Measurements from ENCODE around the gene RNF114. TPM values are rescaled to one million over a fixed set of nuclear protein-coding genes. Genes with fewer than 3 reads are reported as not detected.

Gene RNF114
- total RNA-seq, 2 experiments from 2014 or later = 68.4 to 70.5 TPM

DNA sequence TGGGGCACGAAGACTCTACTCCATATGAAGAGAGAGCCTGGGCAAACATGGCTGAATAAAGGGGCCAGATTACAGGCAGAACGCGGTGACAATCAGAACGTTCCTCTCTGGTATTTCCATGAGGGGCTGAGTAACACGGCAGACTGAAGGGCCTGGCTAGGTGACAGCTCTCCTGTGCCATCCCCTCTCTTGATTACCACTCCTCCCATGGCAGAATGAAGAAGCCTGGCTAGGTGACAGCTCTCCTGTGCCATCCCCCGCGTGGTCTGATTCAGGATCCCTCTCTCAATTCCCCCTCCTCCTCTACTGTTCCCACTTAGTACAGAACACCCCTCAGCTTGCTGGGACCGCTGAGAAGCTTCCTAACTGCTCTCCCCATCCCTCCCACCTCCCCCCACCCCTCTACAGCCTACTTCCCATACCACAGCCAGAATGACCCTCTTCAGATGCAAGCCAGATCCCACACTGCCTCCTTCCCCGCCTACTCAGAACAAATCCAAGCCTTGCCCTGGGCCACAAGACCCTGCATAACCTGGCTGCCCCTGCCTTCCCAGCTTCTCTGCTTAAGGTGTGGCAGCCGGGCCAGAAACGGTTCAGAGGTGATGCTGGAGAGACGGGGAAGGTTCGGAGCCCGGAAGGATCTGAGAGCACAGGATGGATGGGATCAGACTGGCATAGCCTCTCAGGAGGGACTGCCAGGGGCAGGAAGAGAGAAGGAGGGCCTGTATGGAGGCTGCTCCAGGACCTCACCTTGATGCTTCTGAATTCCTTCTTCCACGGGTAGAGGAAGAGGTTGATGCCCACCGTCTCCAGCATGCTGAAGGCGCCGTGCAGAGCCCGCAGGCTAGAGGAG lies 28.6 kb upstream of the RNF114 start:
- Mint-ChIP-seq H3K9me3 (no peaks in the 10 kb centered on the region), H3K27ac (no peak overlapping the region), H3K27me3 (no peaks in the 10 kb centered on the region), H3K4me3 (no peak overlapping the region), H3K4me1 (ENCODE audit: low read depth) (peaks cover 4% of the 10 kb centered on the region), H3K36me3 (ENCODE audit: low read depth) (peaks cover 17% of the 10 kb centered on the region)
- intact Hi-C loops (cut with micrococcal nuclease) = no loop called here
- TF ChIP-seq, protein P1, sequence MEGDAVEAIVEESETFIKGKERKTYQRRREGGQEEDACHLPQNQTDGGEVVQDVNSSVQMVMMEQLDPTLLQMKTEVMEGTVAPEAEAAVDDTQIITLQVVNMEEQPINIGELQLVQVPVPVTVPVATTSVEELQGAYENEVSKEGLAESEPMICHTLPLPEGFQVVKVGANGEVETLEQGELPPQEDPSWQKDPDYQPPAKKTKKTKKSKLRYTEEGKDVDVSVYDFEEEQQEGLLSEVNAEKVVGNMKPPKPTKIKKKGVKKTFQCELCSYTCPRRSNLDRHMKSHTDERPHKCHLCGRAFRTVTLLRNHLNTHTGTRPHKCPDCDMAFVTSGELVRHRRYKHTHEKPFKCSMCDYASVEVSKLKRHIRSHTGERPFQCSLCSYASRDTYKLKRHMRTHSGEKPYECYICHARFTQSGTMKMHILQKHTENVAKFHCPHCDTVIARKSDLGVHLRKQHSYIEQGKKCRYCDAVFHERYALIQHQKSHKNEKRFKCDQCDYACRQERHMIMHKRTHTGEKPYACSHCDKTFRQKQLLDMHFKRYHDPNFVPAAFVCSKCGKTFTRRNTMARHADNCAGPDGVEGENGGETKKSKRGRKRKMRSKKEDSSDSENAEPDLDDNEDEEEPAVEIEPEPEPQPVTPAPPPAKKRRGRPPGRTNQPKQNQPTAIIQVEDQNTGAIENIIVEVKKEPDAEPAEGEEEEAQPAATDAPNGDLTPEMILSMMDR (IDR thresholded peaks at IDR 0.05) = no peak
- CTCF ChIA-PET = interaction anchor here (7.7 kb wide), 1 partner anchor 19 kb away, joined by 40 read pairs; no protein-coding TSS in a partner anchor
- no peak for DNase-seq
- POLR2A ChIA-PET = no interaction called here
- no peak for ATAC-seq

DNA sequence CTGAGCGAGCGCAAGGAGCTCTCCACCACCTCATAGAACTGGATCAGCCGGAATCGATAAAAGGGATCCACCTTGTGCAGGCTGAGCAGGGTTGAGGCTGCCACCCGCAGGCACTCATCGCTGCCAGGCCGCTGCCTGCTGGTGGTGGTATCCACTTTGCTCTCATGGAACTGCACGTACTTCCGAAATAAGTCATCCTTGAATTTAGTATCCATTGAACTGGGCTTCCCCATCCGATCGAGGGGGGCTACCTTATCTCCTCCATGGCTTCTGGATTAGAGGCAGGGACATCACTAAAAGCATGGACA lies 28.0 kb upstream of the RNF114 start:
- H3K9me3 Mint-ChIP-seq = no peaks in the 10 kb centered on the region
- no peak for ATAC-seq
- H3K27ac Mint-ChIP-seq = no peak overlapping the region
- intact Hi-C loops (cut with micrococcal nuclease) = no loop called here
- peaks cover 6% of the 10 kb centered on the region for H3K4me1 Mint-ChIP-seq (ENCODE audit: low read depth)
- H3K36me3 Mint-ChIP-seq (ENCODE audit: low read depth) = peaks cover 17% of the 10 kb centered on the region
- POLR2A ChIA-PET = no interaction called here
- no peak for DNase-seq
- CTCF ChIA-PET = interaction anchor here (7.7 kb wide), 1 partner anchor 20 kb away, joined by 40 read pairs; no protein-coding TSS in a partner anchor
- no peak overlapping the region for H3K4me3 Mint-ChIP-seq
- H3K27me3 Mint-ChIP-seq = no peaks in the 10 kb centered on the region
- TF ChIP-seq, protein P1 (IDR thresholded peaks at IDR 0.05) = no peak

DNA sequence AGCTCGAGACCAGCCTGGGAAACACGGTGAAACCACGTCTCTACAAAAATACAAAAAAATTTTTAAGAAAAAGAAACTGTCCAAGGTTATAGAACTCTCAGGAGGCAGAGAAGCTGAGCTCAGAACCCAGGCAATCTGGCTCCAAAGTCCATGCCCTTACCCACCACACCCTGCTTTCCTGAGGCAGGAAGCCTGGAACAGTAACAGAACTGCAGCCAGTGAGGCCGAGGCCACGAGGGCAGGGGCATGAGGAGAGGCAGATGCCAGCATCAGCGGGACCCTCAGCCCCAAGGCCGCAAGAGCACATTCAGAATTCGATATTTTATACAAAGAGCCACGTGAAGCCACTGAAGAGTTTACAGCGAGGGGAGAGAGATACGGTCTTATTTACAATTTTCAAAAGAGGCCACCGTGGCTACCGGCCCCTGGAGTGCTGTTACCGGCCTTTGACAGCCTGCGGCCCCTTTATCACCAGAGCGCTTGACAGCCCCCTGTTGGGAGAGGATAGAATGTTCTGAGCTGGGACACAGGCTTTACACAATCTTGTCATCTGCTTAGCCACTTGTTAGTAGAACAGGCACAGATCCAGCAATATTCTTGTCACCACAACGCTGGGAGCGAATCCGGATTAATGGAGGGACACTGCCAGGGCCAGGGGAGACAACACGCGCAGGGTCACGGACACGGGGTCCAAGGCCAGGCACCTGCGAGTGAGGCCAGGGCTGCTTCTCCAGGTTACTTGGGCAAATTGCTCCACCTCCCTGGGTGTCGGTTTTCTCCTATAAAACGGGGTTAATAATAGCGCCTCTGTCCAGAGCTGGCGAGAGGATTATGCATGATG lies 26.5 kb upstream of the RNF114 start:
- no peaks in the 10 kb centered on the region for H3K27me3 Mint-ChIP-seq
- CTCF ChIA-PET = interaction anchor here (1.6 to 7.7 kb wide), 2 partner anchors 21 to 50 kb away, joined by 3 to 40 read pairs; no protein-coding TSS in a partner anchor
- ATAC-seq (no peak), DNase-seq (no peak)
- H3K36me3 Mint-ChIP-seq (ENCODE audit: low read depth) = peaks cover 17% of the 10 kb centered on the region
- intact Hi-C loops (cut with micrococcal nuclease) = no loop called here
- no peak overlapping the region for H3K4me3 Mint-ChIP-seq
- H3K27ac Mint-ChIP-seq = peak overlapping the region; percentile 15
- POLR2A ChIA-PET = no interaction called here
- H3K4me1 Mint-ChIP-seq (ENCODE audit: low read depth) = peaks cover 21% of the 10 kb centered on the region
- no peaks in the 10 kb centered on the region for H3K9me3 Mint-ChIP-seq
- TF ChIP-seq, protein P1 (IDR thresholded peaks at IDR 0.05) = no peak

DNA sequence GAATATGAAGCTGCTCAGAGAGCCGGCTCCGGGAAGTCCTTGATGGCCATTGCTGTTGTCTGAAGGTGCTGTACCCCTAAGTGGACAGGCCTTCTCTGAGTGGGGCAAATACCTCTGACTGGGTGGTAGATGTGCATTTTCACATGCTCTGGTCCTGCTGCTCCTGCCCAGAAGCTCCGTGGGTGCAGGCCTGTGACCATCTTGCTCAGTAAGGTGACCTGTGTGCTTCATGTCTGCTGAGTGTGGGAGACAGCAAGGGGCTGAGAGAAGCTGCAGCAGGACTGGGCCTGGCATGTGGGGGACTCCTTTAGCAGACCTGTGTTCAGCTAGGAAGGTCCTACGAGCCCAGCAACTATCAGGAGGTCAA lies 25.9 kb upstream of the RNF114 start:
- no peak overlapping the region for H3K4me3 Mint-ChIP-seq
- H3K36me3 Mint-ChIP-seq (ENCODE audit: low read depth) = peaks cover 12% of the 10 kb centered on the region
- intact Hi-C loops (cut with micrococcal nuclease) = no loop called here
- no peak overlapping the region for H3K27ac Mint-ChIP-seq
- POLR2A ChIA-PET = no interaction called here
- CTCF ChIA-PET = interaction anchor here (1.6 to 7.7 kb wide), 2 partner anchors 22 to 50 kb away, joined by 3 to 40 read pairs; no protein-coding TSS in a partner anchor
- ATAC-seq = no peak
- TF ChIP-seq, protein P1 (IDR thresholded peaks at IDR 0.05) = no peak
- no peaks in the 10 kb centered on the region for H3K27me3 Mint-ChIP-seq
- no peak for DNase-seq
- peaks cover 21% of the 10 kb centered on the region for H3K4me1 Mint-ChIP-seq (ENCODE audit: low read depth)
- no peaks in the 10 kb centered on the region for H3K9me3 Mint-ChIP-seq
